ENCODE measurements around the gene GNB5.

The GNB5 gene

DNA sequence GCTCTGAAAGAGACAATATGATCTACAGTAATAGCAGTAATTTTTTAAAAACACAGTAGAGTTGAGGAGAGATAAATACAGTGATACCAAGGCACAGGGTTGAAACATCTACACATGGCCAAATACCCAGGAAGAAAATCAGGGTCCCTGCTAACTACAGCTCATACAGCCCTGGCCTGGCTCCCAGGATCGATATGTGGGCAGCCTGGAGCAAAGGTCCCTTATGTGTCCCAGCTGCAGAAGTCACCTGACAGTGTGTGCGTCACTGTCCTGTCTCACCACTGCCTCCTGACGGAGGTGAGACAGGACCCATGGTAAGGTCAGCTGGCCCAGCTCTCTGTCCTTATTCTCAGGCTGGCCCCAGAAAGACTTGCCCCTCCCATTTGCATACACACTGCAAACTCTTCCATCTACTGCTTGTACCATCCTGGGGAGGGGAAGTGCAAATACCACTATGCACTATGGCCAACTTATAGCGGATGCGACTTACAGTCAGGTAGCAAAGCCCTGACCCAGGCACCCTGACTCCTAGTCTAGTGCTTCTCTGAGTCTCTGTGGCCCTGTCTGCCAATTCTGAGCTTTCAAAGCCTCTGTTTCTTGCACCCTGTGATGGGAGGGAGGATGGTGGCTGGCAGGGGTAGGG, 56.6 kb downstream of the GNB5 start:
- WGBS, 2 donors (ENCODE audit: extremely low coverage in 2 of 2, insufficient read length in 2 of 2, insufficient replicate concordance in 1 of 2), result no CpG with 5 or more reads among the region's 5 CpGs
- Histone ChIP-seq H2AK5ac (ENCODE audit: low read depth, low read length) (no peak overlapping the region), H3K79me1 (ENCODE audit: low read depth, low read length) (no peaks in the 10 kb centered on the region), H3K14ac (ENCODE audit: low read length) (no peak overlapping the region), H3K27ac (replicated peaks; ENCODE audit: low read length) (no peak overlapping the region), H2BK15ac (ENCODE audit: low read length) (no peak overlapping the region), H3K27me3 (ENCODE audit: control insufficient read depth in 3 of 3, insufficient read depth in 3 of 3, low read depth in 1 of 3, low read length in 3 of 3) (no peaks in the 10 kb centered on the region), H3K18ac (ENCODE audit: low read length) (no peak overlapping the region), H3K4me1 (ENCODE audit: control insufficient read depth in 2 of 2, insufficient read depth in 1 of 2, low read depth in 1 of 2, low read length in 2 of 2) (peaks cover 2 to 3% of the 10 kb centered on the region in 2 donors), H2BK120ac (ENCODE audit: low read depth, low read length) (no peak overlapping the region), H3K9ac (ENCODE audit: low read depth, low read length, poor library complexity) (peak overlapping the region; percentile 25), H2AFZ (ENCODE audit: low read length) (no peak overlapping the region), H3K9me3 (replicated peaks in 1 of 2; ENCODE audit: control insufficient read depth in 2 of 2, insufficient read depth in 1 of 2, low read depth in 1 of 2, low read length in 2 of 2) (no peaks in the 10 kb centered on the region), H2BK12ac (ENCODE audit: low read length) (no peak overlapping the region), H3K36me3 (replicated peaks in 1 of 2; ENCODE audit: control insufficient read depth in 2 of 2, insufficient read depth in 2 of 2, low read length in 2 of 2) (peaks cover 4 to 8% of the 10 kb centered on the region in 2 donors), H3K4me3 (ENCODE audit: low read length in 2 of 2) (no peak overlapping the region), H3K23ac (ENCODE audit: low read depth, low read length, poor library complexity) (no peak overlapping the region), H3K4me2 (ENCODE audit: insufficient read depth, low read length, poor library complexity, severe bottlenecking) (no peak overlapping the region), H4K91ac (ENCODE audit: low read depth, low read length, poor library complexity) (no peak overlapping the region), H2BK5ac (ENCODE audit: low read length) (no peak overlapping the region), H3K4ac (ENCODE audit: low read length) (peak overlapping the region; percentile 39), H4K8ac (ENCODE audit: low read depth, low read length) (no peak overlapping the region)
- DNase-seq (ENCODE audit: low spot score), result no peak

- no peaks in the 10 kb centered on the region for H3K4me1 ChIP-seq (ENCODE audit: control insufficient read depth in 2 of 2, insufficient read depth in 1 of 2, low read depth in 1 of 2, low read length in 2 of 2)
- DNase-seq (ENCODE audit: low spot score), result no peak
- WGBS, 2 donors (ENCODE audit: extremely low coverage in 2 of 2, insufficient read length in 2 of 2, insufficient replicate concordance in 1 of 2), result no CpG with 5 or more reads among the region's 10 CpGs
Measured at GRCh38 chr15:52133510-52134220, 57.5 kb downstream of the GNB5 start.

GRCh38 chr15:52132066-52132465, 59.1 kb downstream of the GNB5 start:
- H4K91ac ChIP-seq (ENCODE audit: low read depth, low read length, poor library complexity), result no peak overlapping the region
- H3K23ac ChIP-seq (ENCODE audit: low read depth, low read length, poor library complexity), result no peak overlapping the region
- DNase-seq (ENCODE audit: low spot score), result no peak
- no peaks in the 10 kb centered on the region for H3K27me3 ChIP-seq (ENCODE audit: control insufficient read depth in 3 of 3, insufficient read depth in 3 of 3, low read depth in 1 of 3, low read length in 3 of 3)
- H2AFZ ChIP-seq (ENCODE audit: low read length), result no peak overlapping the region
- H3K18ac ChIP-seq (ENCODE audit: low read length), result no peak overlapping the region
- no peaks in the 10 kb centered on the region for H3K79me1 ChIP-seq (ENCODE audit: low read depth, low read length)
- no peak overlapping the region for H3K4ac ChIP-seq (ENCODE audit: low read length)
- no peak overlapping the region for H3K4me2 ChIP-seq (ENCODE audit: insufficient read depth, low read length, poor library complexity, severe bottlenecking)
- H2BK5ac ChIP-seq (ENCODE audit: low read length), result no peak overlapping the region
- no peak overlapping the region for H3K9ac ChIP-seq (ENCODE audit: low read depth, low read length, poor library complexity)
- no peak overlapping the region for H2BK120ac ChIP-seq (ENCODE audit: low read depth, low read length)
- H2BK15ac ChIP-seq (ENCODE audit: low read length), result no peak overlapping the region
- no peak overlapping the region for H4K8ac ChIP-seq (ENCODE audit: low read depth, low read length)
- H3K36me3 ChIP-seq (replicated peaks in 1 of 2; ENCODE audit: control insufficient read depth in 2 of 2, insufficient read depth in 2 of 2, low read length in 2 of 2), result peaks cover 2 to 8% of the 10 kb centered on the region in 2 donors
- H2AK5ac ChIP-seq (ENCODE audit: low read depth, low read length), result no peak overlapping the region
- H3K4me1 ChIP-seq (ENCODE audit: control insufficient read depth in 2 of 2, insufficient read depth in 1 of 2, low read depth in 1 of 2, low read length in 2 of 2), result no peaks in the 10 kb centered on the region
- H3K4me3 ChIP-seq (ENCODE audit: low read length in 2 of 2), result no peak overlapping the region
- no peak overlapping the region for H3K27ac ChIP-seq (replicated peaks; ENCODE audit: low read length)
- no peaks in the 10 kb centered on the region for H3K9me3 ChIP-seq (replicated peaks in 1 of 2; ENCODE audit: control insufficient read depth in 2 of 2, insufficient read depth in 1 of 2, low read depth in 1 of 2, low read length in 2 of 2)
- H3K14ac ChIP-seq (ENCODE audit: low read length), result no peak overlapping the region
- H2BK12ac ChIP-seq (ENCODE audit: low read length), result no peak overlapping the region

More at GRCh38 chr15:52133510-52134220, 57.5 kb downstream of the GNB5 start:
- H2BK12ac ChIP-seq (ENCODE audit: low read length), result no peak overlapping the region
- no peak overlapping the region for H2AK5ac ChIP-seq (ENCODE audit: low read depth, low read length)
- H2BK5ac ChIP-seq (ENCODE audit: low read length), result no peak overlapping the region
- no peak overlapping the region for H4K8ac ChIP-seq (ENCODE audit: low read depth, low read length)
- H3K4me2 ChIP-seq (ENCODE audit: insufficient read depth, low read length, poor library complexity, severe bottlenecking), result no peak overlapping the region
- H2BK15ac ChIP-seq (ENCODE audit: low read length), result no peak overlapping the region
- H3K27ac ChIP-seq (replicated peaks; ENCODE audit: low read length), result no peak overlapping the region
- no peak overlapping the region for H2BK120ac ChIP-seq (ENCODE audit: low read depth, low read length)
- H3K36me3 ChIP-seq (replicated peaks in 1 of 2; ENCODE audit: control insufficient read depth in 2 of 2, insufficient read depth in 2 of 2, low read length in 2 of 2), result peaks cover 2 to 8% of the 10 kb centered on the region in 2 donors
- no peak overlapping the region for H2AFZ ChIP-seq (ENCODE audit: low read length)
- H3K23ac ChIP-seq (ENCODE audit: low read depth, low read length, poor library complexity), result no peak overlapping the region
- no peaks in the 10 kb centered on the region for H3K79me1 ChIP-seq (ENCODE audit: low read depth, low read length)
- H3K18ac ChIP-seq (ENCODE audit: low read length), result no peak overlapping the region
- H3K9me3 ChIP-seq (replicated peaks in 1 of 2; ENCODE audit: control insufficient read depth in 2 of 2, insufficient read depth in 1 of 2, low read depth in 1 of 2, low read length in 2 of 2), result no peaks in the 10 kb centered on the region
- H3K9ac ChIP-seq (ENCODE audit: low read depth, low read length, poor library complexity), result no peak overlapping the region
- H3K27me3 ChIP-seq (ENCODE audit: control insufficient read depth in 3 of 3, insufficient read depth in 3 of 3, low read depth in 1 of 3, low read length in 3 of 3), result no peaks in the 10 kb centered on the region
- H3K4ac ChIP-seq (ENCODE audit: low read length), result no peak overlapping the region
- H4K91ac ChIP-seq (ENCODE audit: low read depth, low read length, poor library complexity), result no peak overlapping the region
- H3K14ac ChIP-seq (ENCODE audit: low read length), result no peak overlapping the region
- H3K4me3 ChIP-seq (ENCODE audit: low read length in 2 of 2), result no peak overlapping the region

GRCh38 chr15:52128568-52128967, 62.6 kb downstream of the GNB5 start:
- Histone ChIP-seq H4K91ac (ENCODE audit: low read depth, low read length, poor library complexity) (no peak overlapping the region), H2BK15ac (ENCODE audit: low read length) (no peak overlapping the region), H2BK12ac (ENCODE audit: low read length) (no peak overlapping the region), H3K27me3 (ENCODE audit: control insufficient read depth in 3 of 3, insufficient read depth in 3 of 3, low read depth in 1 of 3, low read length in 3 of 3) (no peaks in the 10 kb centered on the region), H3K4me2 (ENCODE audit: insufficient read depth, low read length, poor library complexity, severe bottlenecking) (no peak overlapping the region), H2BK5ac (ENCODE audit: low read length) (no peak overlapping the region), H2AK5ac (ENCODE audit: low read depth, low read length) (no peak overlapping the region), H3K36me3 (replicated peaks in 1 of 2; ENCODE audit: control insufficient read depth in 2 of 2, insufficient read depth in 2 of 2, low read length in 2 of 2) (peaks cover 2 to 8% of the 10 kb centered on the region in 2 donors), H3K14ac (ENCODE audit: low read length) (no peak overlapping the region), H2AFZ (ENCODE audit: low read length) (no peak overlapping the region), H4K8ac (ENCODE audit: low read depth, low read length) (no peak overlapping the region), H3K18ac (ENCODE audit: low read length) (no peak overlapping the region), H3K9me3 (replicated peaks in 1 of 2; ENCODE audit: control insufficient read depth in 2 of 2, insufficient read depth in 1 of 2, low read depth in 1 of 2, low read length in 2 of 2) (no peaks in the 10 kb centered on the region), H2BK120ac (ENCODE audit: low read depth, low read length) (no peak overlapping the region), H3K23ac (ENCODE audit: low read depth, low read length, poor library complexity) (no peak overlapping the region), H3K4me1 (ENCODE audit: control insufficient read depth in 2 of 2, insufficient read depth in 1 of 2, low read depth in 1 of 2, low read length in 2 of 2) (no peaks in the 10 kb centered on the region), H3K4me3 (ENCODE audit: low read length in 2 of 2) (no peak overlapping the region), H3K9ac (ENCODE audit: low read depth, low read length, poor library complexity) (no peak overlapping the region), H3K79me1 (ENCODE audit: low read depth, low read length) (no peaks in the 10 kb centered on the region), H3K4ac (ENCODE audit: low read length) (no peak overlapping the region), H3K27ac (replicated peaks; ENCODE audit: low read length) (no peak overlapping the region)
- no CpG with 5 or more reads among the region's 3 CpGs for WGBS, 2 donors (ENCODE audit: extremely low coverage in 2 of 2, insufficient read length in 2 of 2, insufficient replicate concordance in 1 of 2)
- no peak for DNase-seq (ENCODE audit: low spot score)
